ENCODE results near the gene FAM53B.

Gene FAM53B

GRCh38 chr10:124696446-124697392, 47.5 kb downstream of the FAM53B start:
- no peak for DNase-seq

GRCh38 chr10:124695259-124695658, 48.9 kb downstream of the FAM53B start:
- no peak for DNase-seq

- DNase-seq, result no peak
These were observed 49.5 kb downstream of the FAM53B start for GRCh38 chr10:124694481-124695220.

- DNase-seq, result peak; percentile 56
These were observed 50.3 kb downstream of the FAM53B start for GRCh38 chr10:124693801-124694416.

- DNase-seq, result peak; percentile 56
These were observed 50.8 kb downstream of the FAM53B start for GRCh38 chr10:124693396-124693795.

- no peak for DNase-seq
These were observed 52.1 kb downstream of the FAM53B start for GRCh38 chr10:124692100-124692446.

GRCh38 chr10:124691421-124692099, 52.6 kb downstream of the FAM53B start:
- DNase-seq, result no peak

- no peak for DNase-seq
These were observed 53.2 kb downstream of the FAM53B start for GRCh38 chr10:124691002-124691401.

GRCh38 chr10:124689911-124690498, 54.2 kb downstream of the FAM53B start:
- DNase-seq, result no peak

GRCh38 chr10:124688889-124689670, 55.1 kb downstream of the FAM53B start:
- no peak for DNase-seq

GRCh38 chr10:124688386-124688785, 55.8 kb downstream of the FAM53B start:
- no peak for DNase-seq

GRCh38 chr10:124686707-124687376, 57.3 kb downstream of the FAM53B start:
- DNase-seq, result no peak

- DNase-seq, result no peak
These were observed 58.9 kb downstream of the FAM53B start for GRCh38 chr10:124685261-124685660.

- no peak for DNase-seq
These were observed 60.4 kb downstream of the FAM53B start for GRCh38 chr10:124683814-124684213.

- no peak for DNase-seq
These were observed 62.3 kb downstream of the FAM53B start for GRCh38 chr10:124681626-124682552.

GRCh38 chr10:124681091-124681490, 63.1 kb downstream of the FAM53B start:
- no peak for DNase-seq

GRCh38 chr10:124680675-124681074, 63.5 kb downstream of the FAM53B start:
- DNase-seq, result no peak

GRCh38 chr10:124679401-124679800, 64.8 kb downstream of the FAM53B start:
- DNase-seq, result no peak

- no peak for DNase-seq
These were observed 65.5 kb downstream of the FAM53B start for GRCh38 chr10:124678557-124679240.

All from NCI-H2171 (cell line).